Lung (tissue), 12 donors: ENCODE measurements around the gene TRMT61A. TPM values are rescaled to one million over a fixed set of nuclear protein-coding genes. Genes with fewer than 3 reads are reported as not detected.

ENCODE experiments used
- ATAC-seq: fragments of 200-7000 bp; cut with Tn5 transposase; one replicate; pipeline ENCODE4 v1.9.1; 2020; ENCODE audit warnings: moderate number of reproducible peaks; ENCODE audit not compliant: insufficient read depth, low FRiP score
- DNase-seq, 3 donors: peaks; one replicate each; pipeline ENCODE4 v3.0.0-alpha.2; 2013 to 2017
- H3K27ac ChIP-seq, 2 donors: one replicate each; pipeline ENCODE4 v1.5.1; 2013; ENCODE audit warnings: mild to moderate bottlenecking in 2 of 2, moderate library complexity in 2 of 2, control low read depth in 1 of 2, inconsistent platforms in 1 of 2, low read depth in 1 of 2, low read length in 1 of 2
- H3K27me3 ChIP-seq, 3 donors: one replicate each; pipeline ENCODE4 v1.5.1; 2013; ENCODE audit warnings: low read length in 2 of 3; ENCODE audit not compliant: control insufficient read depth in 3 of 3, insufficient read depth in 3 of 3
- H3K36me3 ChIP-seq, 4 donors: one replicate each; pipeline ENCODE4 v1.5.1; 2013; ENCODE audit warnings: low read length in 4 of 4, mild to moderate bottlenecking in 1 of 4, moderate library complexity in 1 of 4; ENCODE audit not compliant: control insufficient read depth in 4 of 4, insufficient read depth in 4 of 4
- H3K4me1 ChIP-seq, 5 donors: one replicate each; pipeline ENCODE4 v1.5.1; 2013; ENCODE audit warnings: low read length in 5 of 5, mild to moderate bottlenecking in 2 of 5, moderate library complexity in 1 of 5; ENCODE audit not compliant: control insufficient read depth in 5 of 5, insufficient read depth in 5 of 5
- H3K4me3 ChIP-seq: one replicate; pipeline ENCODE4 v1.5.1; 2013; ENCODE audit warnings: mild to moderate bottlenecking, control low read depth, moderate library complexity
- H3K9ac ChIP-seq, 2 donors: one replicate each; pipeline ENCODE4 v1.5.1; 2013; ENCODE audit warnings: low read length in 2 of 2, control low read depth in 1 of 2; ENCODE audit not compliant: insufficient read depth in 1 of 2
- H3K9me3 ChIP-seq, 4 donors: one replicate each; pipeline ENCODE4 v1.5.1; 2013; ENCODE audit warnings: low read length in 3 of 4, mild to moderate bottlenecking in 1 of 4, moderate library complexity in 1 of 4; ENCODE audit not compliant: control insufficient read depth in 4 of 4, insufficient read depth in 3 of 4
- WGBS, 2 donors: extraction: QIAGEN DNeasy Blood & Tissue Kit; methylation state at CpG; one replicate each; pipeline ENCODE4 v1.1.7; 2013; 5-methylcytosine and 5-hydroxymethylcytosine counted together
- polyA plus RNA-seq, 2 donors: library from polyadenylated mRNA; stranded (reverse); fragments of 200-250 nt; gene quantifications; one replicate each; pipeline ENCODE4 v1.2.1, GENCODE V29; 2013
- total RNA-seq, 2 donors: library from RNA; depleted of rRNA in 1 of 2; stranded (reverse); fragments of >200 nt in 1 of 2; gene quantifications; one replicate each; pipeline ENCODE4 v1.2.1, GENCODE V29; 2014 to 2021
- TF ChIP-seq, protein P1 (sequence below): IDR thresholded peaks from 2 replicates; pipeline ENCODE4 v1.5.1; 2012; ENCODE audit warnings: mild to moderate bottlenecking; ENCODE audit errors: control extremely low read depth, extremely low read depth
- donor health status: control.
- donor health status: control.
- donor health status: Bipolar disorder and iron deficiency.
- donor health status: healthy.
- donor health status: DM: yes; HTN: yes; CAD: no.

The TRMT61A gene
- total and polyA plus RNA-seq, 4 donors: 11.9 to 21.5 (median 16.0) TPM

DNA sequence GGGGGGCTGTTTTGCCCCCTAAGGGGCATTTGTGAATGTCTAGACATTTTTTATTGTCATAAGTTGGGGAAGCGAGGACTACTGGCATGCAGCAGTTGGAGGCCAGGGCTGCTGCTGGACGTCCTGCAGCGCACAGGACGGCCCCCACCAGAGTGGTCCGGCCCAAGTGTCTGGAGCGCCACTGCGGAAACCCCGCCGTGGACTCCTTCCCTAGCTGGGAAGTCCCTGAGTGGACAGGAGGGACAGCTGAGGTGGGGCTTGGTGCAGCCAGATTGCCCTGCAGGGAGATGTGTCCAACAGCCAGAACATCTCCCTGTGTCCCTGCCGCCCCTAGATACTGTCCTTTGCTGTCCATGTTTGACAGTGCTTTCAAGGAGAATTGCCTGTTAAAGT lies 11.8 kb upstream of the TRMT61A start:
- no peak overlapping the region for H3K9ac ChIP-seq
- no peak overlapping the region for H3K4me3 ChIP-seq
- 75 to 90% methylated on average over 10 of the region's 10 CpGs for WGBS, 2 donors
- no peaks in the 10 kb centered on the region for H3K27me3 ChIP-seq
- no peaks in the 10 kb centered on the region for H3K36me3 ChIP-seq
- DNase-seq (no peak), ATAC-seq (no peak)
- H3K4me1 ChIP-seq: peaks cover 0 to 36% (median 19%) of the 10 kb centered on the region in 5 donors
- H3K27ac ChIP-seq: no peak overlapping the region
- TF ChIP-seq, protein P1, sequence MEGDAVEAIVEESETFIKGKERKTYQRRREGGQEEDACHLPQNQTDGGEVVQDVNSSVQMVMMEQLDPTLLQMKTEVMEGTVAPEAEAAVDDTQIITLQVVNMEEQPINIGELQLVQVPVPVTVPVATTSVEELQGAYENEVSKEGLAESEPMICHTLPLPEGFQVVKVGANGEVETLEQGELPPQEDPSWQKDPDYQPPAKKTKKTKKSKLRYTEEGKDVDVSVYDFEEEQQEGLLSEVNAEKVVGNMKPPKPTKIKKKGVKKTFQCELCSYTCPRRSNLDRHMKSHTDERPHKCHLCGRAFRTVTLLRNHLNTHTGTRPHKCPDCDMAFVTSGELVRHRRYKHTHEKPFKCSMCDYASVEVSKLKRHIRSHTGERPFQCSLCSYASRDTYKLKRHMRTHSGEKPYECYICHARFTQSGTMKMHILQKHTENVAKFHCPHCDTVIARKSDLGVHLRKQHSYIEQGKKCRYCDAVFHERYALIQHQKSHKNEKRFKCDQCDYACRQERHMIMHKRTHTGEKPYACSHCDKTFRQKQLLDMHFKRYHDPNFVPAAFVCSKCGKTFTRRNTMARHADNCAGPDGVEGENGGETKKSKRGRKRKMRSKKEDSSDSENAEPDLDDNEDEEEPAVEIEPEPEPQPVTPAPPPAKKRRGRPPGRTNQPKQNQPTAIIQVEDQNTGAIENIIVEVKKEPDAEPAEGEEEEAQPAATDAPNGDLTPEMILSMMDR: no peak
- H3K9me3 ChIP-seq: no peaks in the 10 kb centered on the region

DNA sequence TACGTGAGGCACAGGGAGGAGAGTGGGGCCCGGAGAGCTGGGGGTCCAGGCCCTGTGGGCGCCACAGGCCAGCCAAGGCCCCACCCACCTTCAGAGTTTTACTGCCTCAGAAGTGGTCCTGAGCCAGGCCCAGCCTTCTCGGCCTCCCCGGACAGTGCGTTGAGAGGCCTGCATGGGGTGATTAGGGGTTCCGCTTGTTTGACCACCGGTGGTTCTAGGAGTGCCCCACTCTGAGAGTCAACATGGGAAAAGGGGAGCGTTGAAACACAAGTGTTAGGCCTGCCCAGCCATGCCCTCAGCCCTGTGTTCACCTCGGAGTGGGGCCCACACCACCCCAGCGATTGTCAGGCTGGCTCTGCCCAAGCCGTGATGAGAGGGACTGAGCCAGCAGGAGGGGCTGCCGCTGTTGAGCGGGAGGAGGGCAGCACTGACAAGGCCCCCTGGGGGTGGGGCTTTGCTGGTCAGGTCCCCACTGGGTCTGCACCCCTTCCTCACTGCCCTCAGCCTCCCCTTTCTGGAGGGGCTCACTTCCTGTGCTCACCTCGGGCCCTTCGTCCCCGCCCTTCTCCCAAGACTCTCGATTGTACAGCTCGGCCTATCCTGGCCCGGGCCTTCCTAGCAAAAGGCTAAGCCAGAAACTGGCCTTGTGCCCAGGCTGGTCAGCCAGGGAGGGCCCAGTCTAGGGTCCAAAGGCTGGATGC lies 11.1 kb upstream of the TRMT61A start:
- Histone ChIP-seq H3K4me3 (no peak overlapping the region), H3K36me3 (no peaks in the 10 kb centered on the region), H3K4me1 (peaks cover 0 to 32% (median 21%) of the 10 kb centered on the region in 5 donors), H3K27me3 (no peaks in the 10 kb centered on the region), H3K27ac (peak overlapping the region in 1 of 2 donors; percentile 10), H3K9me3 (no peaks in the 10 kb centered on the region), H3K9ac (no peak overlapping the region)
- TF ChIP-seq, protein P1: no peak
- DNase-seq: peak; percentile 51 to 60 (median 52)
- 41 to 57% methylated on average over 20 of the region's 20 CpGs for WGBS, 2 donors
- no peak for ATAC-seq

- Histone ChIP-seq H3K9me3 (no peaks in the 10 kb centered on the region), H3K4me3 (no peak overlapping the region), H3K27ac (peak overlapping the region in 1 of 2 donors; percentile 33), H3K27me3 (no peaks in the 10 kb centered on the region), H3K36me3 (no peaks in the 10 kb centered on the region), H3K9ac (no peak overlapping the region), H3K4me1 (peaks cover 0 to 34% (median 20%) of the 10 kb centered on the region in 5 donors)
- TF ChIP-seq, protein P1: peak; percentile 76
- ATAC-seq (no peak), DNase-seq (peak in 2 of 3 donors; percentile 55 to 65)
- 47 to 60% methylated on average over 8 to 9 of the region's 9 CpGs for WGBS, 2 donors
These were observed 10.5 kb upstream of the TRMT61A start for GRCh38 chr14:103518422-103519042.
